Measurements from ENCODE around the gene MACROD2. TPM values are rescaled to one million over a fixed set of nuclear protein-coding genes. Genes with fewer than 3 reads are reported as not detected.

Gene MACROD2
- total and polyA plus RNA-seq, 2 of the 4 experiments (the other 2 are of a cell fraction), result not detected

GRCh38 chr20:14780508-14780907 is 785.2 kb downstream of the MACROD2 start:
- Histone ChIP-seq H3K4me1 (ENCODE audit: control insufficient read depth, insufficient read depth, low read length) (no peaks in the 10 kb centered on the region), H4K8ac (ENCODE audit: low read depth in 2 of 2, low read length in 2 of 2) (no peak overlapping the region), H3K56ac (ENCODE audit: extremely low read depth, insufficient read depth, low read length) (no peak overlapping the region), H2AFZ (replicated peaks; ENCODE audit: low read length, poor library complexity) (no peak overlapping the region), H2AK5ac (ENCODE audit: low read depth, low read length) (no peak overlapping the region), H4K20me1 (ENCODE audit: insufficient read depth, low read length) (no peaks in the 10 kb centered on the region), H3K9me3 (ENCODE audit: control insufficient read depth, insufficient read depth, low read length) (0 out of 2 replicates have a peak, but pooled peaks cover 3% of the 10 kb centered on the region), H3K36me3 (ENCODE audit: control insufficient read depth, insufficient read depth, low read length) (no peaks in the 10 kb centered on the region), H2BK5ac (ENCODE audit: low read depth, low read length, poor library complexity, severe bottlenecking) (no peak overlapping the region), H3K79me1 (ENCODE audit: low read depth in 1 of 2, low read length in 2 of 2) (no peaks in the 10 kb centered on the region), H3K9me1 (ENCODE audit: insufficient read depth, low read length) (no peaks in the 10 kb centered on the region), H3K14ac (replicated peaks; ENCODE audit: low read depth, low read length) (no peak overlapping the region), H3K23ac (ENCODE audit: low read depth, low read length) (no peak overlapping the region), H3K4me3 (ENCODE audit: insufficient read depth, low read depth, low read length) (no peak overlapping the region), H3K27ac (ENCODE audit: insufficient read depth, low read length) (no peak overlapping the region), H3K4me2 (ENCODE audit: low read depth, low read length) (no peak overlapping the region), H3K27me3 (ENCODE audit: control insufficient read depth, insufficient read depth, low read length) (no peaks in the 10 kb centered on the region), H3K9ac (ENCODE audit: low read depth, low read length) (no peak overlapping the region), H2BK15ac (ENCODE audit: low read depth, low read length) (no peak overlapping the region), H2AK9ac (replicated peaks; ENCODE audit: low read depth, low read length, poor library complexity) (no peak overlapping the region), H2BK20ac (ENCODE audit: low read depth, low read length) (no peak overlapping the region), H3K18ac (ENCODE audit: low read depth, low read length) (no peak overlapping the region), H4K5ac (ENCODE audit: low read depth, low read length) (no peak overlapping the region), H4K91ac (ENCODE audit: insufficient read depth, low read depth, low read length) (no peak overlapping the region), H2BK120ac (ENCODE audit: low read depth, low read length) (no peak overlapping the region), H3K4ac (ENCODE audit: low read depth, low read length) (no peak overlapping the region)
- WGBS, 2 experiments (ENCODE audit: extremely low coverage in 2 of 2, insufficient read length in 1 of 2), result no CpG with 5 or more reads among the region's 2 CpGs
- dilution Hi-C loops (cut with HindIII; ENCODE audit: low sequenced_read_pairs, unreplicated experiment), result no loop called here
- DNase-seq (no peak), ATAC-seq (ENCODE audit: low read depth) (no peak)
- in situ Hi-C loops (cut with MboI; ENCODE audit: low sequenced_read_pairs), result no loop called here
- POLR2A ChIA-PET (ENCODE audit: unreplicated experiment), result no interaction called here
- BruUV-seq (replicated peaks), result no TSS peak
- intact Hi-C loops (cut with micrococcal nuclease), result no loop called here
- CTCF ChIA-PET, result no interaction called here
- TF ChIP-seq RCOR1 (IDR thresholded peaks at IDR 0.05; ENCODE audit: insufficient replicate concordance, low read length) (no peak), MAFK (IDR thresholded peaks at IDR 0.05; ENCODE audit: low read depth, low read length) (no peak), RAD21 (IDR thresholded peaks at IDR 0.05; ENCODE audit: low read length) (no peak), CHD1 (IDR thresholded peaks at IDR 0.05; ENCODE audit: low read depth, low read length) (no peak), CEBPB (IDR thresholded peaks at IDR 0.05; ENCODE audit: low read depth, low read length) (no peak), ELK1 (IDR thresholded peaks at IDR 0.05; ENCODE audit: borderline replicate concordance, low read depth, low read length) (no peak), RFX5 (IDR thresholded peaks at IDR 0.05; ENCODE audit: low read depth, low read length) (no peak), NFE2L2 (IDR thresholded peaks at IDR 0.05; ENCODE audit: low read depth, low read length) (no peak), POLR2A (IDR thresholded peaks at IDR 0.05; ENCODE audit: low read depth, low read length) (no peak), MAZ (IDR thresholded peaks at IDR 0.05; ENCODE audit: borderline replicate concordance, low read depth, low read length) (no peak), MXI1 (IDR thresholded peaks at IDR 0.05; ENCODE audit: borderline replicate concordance, low read depth, low read length) (no peak), SMC3 (IDR thresholded peaks at IDR 0.05; ENCODE audit: low read depth, low read length) (no peak), USF2 (IDR thresholded peaks at IDR 0.05; ENCODE audit: low read depth, low read length) (no peak), FOS (IDR thresholded peaks at IDR 0.05; ENCODE audit: low read depth, low read length) (no peak), CTCF (conservative IDR thresholded peaks at IDR 0.05; ENCODE audit: low read depth, low read length) (no peak)

All from IMR-90 (cell line).